HG03025 (cell line): Measurements from ENCODE around the gene ANKRD35.
A peak's percentile ranks its signal among the peaks of the same experiment; 100 is the strongest.
"Not testable (repeated sequence)": the region's sequence is repeated elsewhere in the genome, so short reads cannot be mapped to it uniquely, and the experiment has no call there.

ENCODE experiments used
- ATAC-seq: cut with Tn5 transposase; IDR thresholded peaks from one replicate; pipeline ENCODE4 v1.9.1; 2021; ENCODE audit warnings: mild to moderate bottlenecking, moderate library complexity; ENCODE audit not compliant: unreplicated experiment, low FRiP score

Gene ANKRD35

GRCh38 chr1:145885738-145886287 is at the start of gene ANKRD35:
Gene ANKRD35 (minus strand): TSS chr1:145885866. CDS start chr1:145885758, 108 bp downstream.
- peak; percentile 96 for ATAC-seq

- ATAC-seq: not testable (repeated sequence)
Observed at GRCh38 chr1:145932522-145933009, 46.9 kb upstream of the ANKRD35 start.

DNA sequence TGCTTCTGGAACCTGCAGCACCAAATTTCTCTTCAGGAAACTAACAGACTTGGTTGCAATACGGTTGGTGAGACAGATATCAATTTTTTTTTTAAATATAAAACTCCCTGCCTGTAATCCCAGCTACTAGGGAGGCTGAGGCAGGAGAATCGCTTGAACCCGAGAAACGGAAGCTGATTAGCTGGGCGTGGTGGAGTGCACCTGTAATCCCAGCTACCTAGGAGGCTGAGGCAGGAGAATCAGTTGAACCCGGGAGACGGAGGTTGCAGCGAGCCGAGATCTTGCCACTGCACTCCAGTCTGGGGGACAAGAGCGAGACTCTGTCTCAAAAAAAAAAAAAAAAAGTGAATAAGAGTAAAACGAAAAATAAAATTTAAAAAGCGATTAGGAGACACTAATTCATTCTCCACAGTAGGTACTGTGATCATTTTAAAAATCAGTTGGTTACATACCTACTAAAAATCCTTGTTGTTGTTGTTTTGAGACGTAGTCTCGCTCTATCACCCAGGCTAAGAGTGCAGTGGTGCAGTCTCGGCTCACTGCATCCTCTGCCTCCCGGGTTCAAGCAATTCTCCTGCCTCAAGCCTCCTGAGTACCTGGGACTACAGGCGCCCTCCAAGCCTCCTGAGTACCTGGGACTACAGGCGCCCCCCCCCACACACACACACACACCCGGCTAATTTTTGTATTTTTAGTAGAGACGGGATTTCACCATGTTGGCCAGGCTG is 42.4 kb upstream of the ANKRD35 start:
- ATAC-seq: no peak

DNA sequence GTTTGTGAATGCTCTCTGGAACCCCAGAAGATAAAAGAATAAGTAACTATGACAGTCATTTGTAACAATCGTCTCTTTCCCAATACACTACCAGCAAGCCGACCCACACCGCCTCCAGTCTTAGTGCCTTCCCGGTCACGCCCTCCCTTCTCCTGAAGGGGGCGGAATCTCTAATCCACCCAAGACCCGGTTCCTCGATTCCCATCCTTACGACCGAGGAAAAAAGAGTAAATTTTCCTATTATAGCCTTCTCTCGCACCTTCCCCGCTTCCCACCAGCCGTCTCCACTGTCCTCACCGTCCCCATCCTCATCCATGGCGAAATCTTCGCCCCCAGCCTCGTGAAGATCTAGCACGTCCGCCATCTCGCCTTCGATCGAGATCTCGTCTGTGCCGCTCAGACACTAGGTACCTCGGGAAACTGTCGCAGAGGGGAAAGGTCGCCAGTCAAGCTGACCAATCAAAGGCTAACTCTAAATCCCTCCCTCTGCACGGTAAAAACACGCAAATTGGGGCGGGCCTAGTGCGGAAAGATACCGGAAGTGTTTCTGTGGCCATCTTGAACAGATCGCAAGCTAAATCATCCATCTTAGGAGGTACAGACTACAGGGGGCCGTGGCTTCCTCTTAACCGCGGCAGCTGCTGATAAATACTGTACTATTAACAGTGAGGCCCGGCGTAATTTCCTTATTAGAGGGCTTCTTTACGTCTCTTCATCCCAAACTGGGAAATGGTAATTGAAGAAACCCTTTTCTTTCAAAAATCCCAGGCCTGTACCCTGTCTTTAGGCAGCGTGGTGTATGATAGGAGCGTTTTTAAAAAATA is 41.6 kb upstream of the ANKRD35 start, which contains the start of gene RBM8A:
RBM8A (minus strand) TSS at position 422 of the 824 bp plus-strand sequence; CDS start at position 364, 58 bp downstream.
- ATAC-seq: peak; percentile 88

- ATAC-seq: no peak
Observed at GRCh38 chr1:145926686-145927062, 41.0 kb upstream of the ANKRD35 start.

DNA sequence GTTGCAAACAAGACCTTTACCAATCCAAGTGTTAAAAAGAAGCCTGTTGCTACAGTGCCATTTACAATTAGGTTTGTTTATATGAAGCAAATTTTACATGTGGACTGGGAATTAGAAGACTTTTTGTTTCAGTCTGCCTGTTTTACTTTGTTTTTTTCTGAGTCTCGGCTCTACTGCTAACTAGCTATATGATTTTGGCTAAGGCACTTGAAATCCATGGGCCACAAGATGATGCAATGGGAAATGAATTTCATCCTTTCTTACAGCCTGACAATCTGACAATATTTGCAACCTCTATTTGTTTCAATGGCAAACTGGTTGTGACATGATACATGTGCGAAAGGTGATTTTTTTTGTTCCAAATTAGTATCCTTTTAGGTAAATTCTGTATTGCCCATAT is 36.6 kb upstream of the ANKRD35 start:
- no peak for ATAC-seq

GRCh38 chr1:145920297-145920696 is 34.6 kb upstream of the ANKRD35 start:
- ATAC-seq: not testable (repeated sequence)

- no peak for ATAC-seq
Observed at GRCh38 chr1:145918992-145919939, 33.6 kb upstream of the ANKRD35 start.

DNA sequence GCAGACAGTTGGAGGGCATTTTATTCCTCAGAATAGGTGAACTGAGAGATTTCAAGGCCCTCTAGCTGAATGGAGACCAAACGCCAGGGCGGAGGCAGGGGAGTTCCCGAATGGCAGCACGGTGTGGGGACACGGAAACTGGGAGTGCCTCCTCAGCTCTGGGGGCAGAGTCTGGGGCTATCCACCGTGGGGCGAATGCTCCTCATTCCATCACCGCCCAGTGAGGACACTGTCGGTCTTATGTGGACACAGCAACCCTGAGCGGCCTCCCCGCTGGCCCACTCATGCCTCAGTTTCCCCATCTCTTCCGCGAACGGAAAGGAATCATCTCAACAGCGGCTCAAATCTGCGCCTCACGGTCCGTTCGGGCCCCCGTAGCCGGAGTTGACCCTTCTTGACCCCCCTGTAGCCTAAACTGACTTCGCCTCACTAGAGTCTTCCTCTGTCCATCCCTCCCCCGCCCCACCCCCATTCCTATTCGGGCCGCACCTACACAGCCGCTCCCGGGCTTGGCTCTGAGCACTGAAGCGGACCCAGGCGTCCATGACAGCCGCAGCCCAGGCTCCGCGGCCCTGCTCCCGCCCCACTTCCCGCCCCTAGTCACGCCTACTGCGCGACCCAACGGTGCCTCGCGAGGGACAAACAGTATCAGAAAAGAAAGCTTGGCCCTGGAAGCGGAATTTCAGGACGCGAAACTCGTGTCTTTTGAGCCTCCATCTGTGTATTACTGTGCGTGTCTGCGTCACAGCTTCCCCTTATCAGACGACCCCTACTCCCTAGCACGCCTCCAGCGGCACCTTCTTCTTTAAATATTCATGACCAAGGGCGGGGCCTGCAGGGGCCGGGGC is 32.7 kb upstream of the ANKRD35 start, which contains the start of gene PEX11B:
PEX11B (minus strand) TSS at position 574 of the 848 bp plus-strand sequence; CDS start at position 545, 29 bp downstream.
- peak; percentile 79 for ATAC-seq

DNA sequence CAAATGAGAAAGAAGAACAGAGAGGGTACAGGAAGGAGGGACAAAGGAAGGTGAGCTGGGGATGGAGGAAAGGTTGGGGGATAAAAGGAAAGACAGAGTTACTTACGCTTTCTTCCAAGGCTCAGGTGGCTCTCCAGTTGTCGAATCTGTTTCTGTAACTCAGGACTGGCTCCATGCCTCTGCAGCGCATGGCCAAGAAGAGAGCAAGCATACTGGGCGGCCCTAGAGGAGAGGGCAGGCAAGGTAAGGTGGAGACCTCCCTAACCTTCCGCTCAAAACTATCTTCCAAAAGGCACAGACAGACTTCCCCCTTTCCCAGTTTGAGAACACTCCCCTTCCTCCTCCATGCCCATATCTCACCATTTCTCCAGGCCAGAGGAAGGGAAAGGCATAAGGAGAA is 31.9 kb upstream of the ANKRD35 start:
- ATAC-seq: no peak

DNA sequence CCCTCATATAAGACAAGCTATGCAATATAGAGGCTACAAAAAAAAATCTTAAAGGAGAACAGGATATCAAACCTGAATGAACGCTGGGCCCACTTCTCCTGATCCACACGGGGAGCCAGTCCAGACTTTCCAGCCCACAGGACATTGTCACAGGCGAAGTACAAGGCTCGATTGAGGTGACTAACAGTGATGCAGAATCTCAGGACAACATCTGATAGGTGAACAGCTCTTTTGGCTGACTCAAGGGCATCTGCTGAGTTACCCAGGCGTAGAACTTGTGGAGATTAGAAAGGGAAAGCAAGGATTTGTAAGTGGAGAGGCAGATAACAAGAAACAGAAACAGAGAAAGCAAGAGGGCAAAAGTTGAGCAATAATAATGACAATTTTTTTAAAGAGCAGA is 31.1 kb upstream of the ANKRD35 start:
- ATAC-seq: no peak

- no peak for ATAC-seq
Observed at GRCh38 chr1:145912128-145912641, 26.5 kb upstream of the ANKRD35 start.

DNA sequence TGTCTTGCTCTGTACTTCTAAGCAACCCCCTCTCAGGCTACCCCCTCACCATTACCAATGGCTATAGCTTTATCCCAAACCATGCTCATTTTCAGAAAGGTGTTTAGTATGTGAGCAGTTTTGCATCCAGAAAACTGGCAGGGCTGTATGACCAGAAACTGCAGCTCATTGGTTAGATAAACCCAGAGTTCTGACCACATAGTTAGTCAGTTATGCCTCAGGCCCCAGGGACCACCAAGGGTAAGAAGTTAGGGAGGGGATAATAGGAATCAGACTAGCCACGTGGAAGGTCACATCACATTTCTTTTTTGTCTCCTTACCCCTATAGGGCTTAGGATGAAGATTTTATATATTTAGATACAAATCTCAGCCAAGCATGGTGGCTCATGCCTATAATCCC is 23.0 kb upstream of the ANKRD35 start:
- ATAC-seq: no peak

DNA sequence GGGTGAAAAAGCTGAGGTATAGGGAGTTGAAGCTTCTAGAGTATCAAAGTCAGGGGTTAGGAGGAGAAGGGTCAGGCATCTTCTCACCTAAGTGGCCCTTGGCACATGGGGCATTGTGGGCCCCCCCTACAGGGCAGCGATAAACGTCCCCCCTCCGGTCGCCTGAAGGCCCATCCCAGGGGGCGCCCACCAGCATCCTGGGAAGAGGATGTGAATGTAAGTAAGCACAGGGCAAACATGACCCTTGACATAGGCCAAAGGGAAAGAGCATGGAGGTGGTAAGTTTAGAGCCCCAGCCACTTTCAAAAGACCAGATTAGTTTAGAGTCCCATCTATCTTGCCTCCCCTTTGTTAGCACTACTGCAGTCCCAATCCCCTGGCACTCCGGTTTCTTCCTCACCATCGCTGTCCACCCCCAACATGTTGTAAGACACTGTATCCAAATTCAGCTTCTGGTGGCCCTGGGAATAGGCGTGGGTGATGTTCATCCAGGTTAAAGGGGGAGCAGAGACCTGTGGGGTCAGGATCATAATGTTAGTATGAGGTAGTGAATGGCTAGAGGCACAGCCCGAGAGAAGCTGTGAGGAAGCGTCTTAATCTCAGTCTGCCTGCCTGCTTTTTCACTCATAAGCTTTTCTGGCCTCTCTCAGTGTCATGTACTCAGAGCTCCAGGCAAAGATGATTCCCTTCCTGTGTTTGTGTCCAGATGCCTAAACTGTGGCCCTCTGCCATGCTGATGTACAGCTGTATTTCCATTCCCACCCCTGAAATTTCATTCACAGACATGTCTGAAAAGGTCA is 21.5 kb upstream of the ANKRD35 start:
- no peak for ATAC-seq

DNA sequence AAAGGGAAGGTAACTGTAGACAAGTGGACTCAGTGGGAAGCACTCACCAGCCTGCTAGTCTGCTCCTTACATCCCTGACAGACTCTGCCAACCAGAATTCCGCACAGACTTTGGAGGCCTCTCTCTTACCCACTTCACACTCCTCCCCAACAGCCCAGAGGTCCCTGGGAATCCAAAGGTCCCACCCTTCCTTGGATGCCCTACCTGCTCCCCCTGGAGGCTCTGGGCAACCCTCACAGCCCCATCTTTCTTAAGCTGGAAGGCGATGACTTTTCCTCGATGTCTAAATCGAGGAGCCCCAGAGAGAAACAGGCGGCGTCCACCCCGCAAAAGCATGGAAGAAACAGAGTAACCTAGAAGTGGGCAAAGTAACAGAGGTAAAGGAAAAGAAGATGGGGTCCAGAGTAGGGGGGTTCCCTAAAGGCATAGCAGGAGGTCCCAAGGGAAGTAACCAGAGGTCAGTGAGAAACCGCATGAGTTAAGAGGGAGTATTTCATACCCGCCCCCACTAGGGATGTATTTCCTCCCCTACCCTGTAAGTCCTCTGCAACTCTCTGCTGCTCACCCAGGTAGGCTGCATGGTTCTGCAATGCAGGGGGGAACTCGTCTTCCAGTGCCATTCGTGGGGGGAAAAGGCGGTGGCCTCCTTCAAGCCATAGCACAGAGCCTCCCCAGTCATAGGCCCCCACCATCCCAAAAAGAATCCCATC is 15.8 kb upstream of the ANKRD35 start:
- ATAC-seq: no peak

DNA sequence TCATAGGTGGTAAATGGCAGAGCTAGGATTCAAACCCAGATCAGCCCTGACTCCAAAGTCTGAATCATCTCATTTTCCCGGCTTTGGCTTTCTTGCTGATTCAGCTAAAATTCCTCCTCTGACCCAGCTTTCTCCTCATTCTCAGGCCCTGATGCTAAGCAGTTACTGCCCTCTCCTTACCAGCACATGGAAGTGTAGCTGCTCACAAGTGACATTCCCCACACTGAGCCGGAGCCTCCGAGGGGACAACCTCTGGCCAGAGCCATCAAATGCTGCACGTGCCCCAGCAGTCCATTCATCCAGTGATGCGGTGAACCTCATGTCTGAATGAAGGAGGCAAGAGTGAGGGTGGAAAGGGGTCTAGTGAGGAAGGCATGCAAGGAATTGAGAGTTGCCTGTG is 13.1 kb upstream of the ANKRD35 start:
- no peak for ATAC-seq

DNA sequence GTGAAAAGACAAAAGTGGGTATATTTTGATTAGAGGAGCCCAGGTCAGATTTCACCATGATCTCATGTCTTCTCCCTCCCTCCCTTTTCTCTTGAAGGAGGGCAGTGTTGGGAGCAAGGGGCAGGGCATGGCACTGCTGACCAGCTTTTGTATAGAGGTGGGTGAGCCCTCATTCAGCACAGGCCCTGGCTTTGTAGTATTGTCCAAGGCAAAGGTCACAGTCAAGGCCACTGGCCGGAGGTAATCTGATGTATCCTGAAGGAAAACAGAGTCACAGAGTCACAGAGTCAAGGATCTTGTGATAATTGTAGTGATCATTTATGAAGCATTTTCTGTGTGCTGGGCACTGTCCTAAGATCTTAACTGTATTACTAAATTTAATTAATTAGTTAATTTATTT is 12.3 kb upstream of the ANKRD35 start:
- ATAC-seq: no peak
